GM12878 (cell line): ENCODE results near the gene KLHL3.

Experiments
- BHLHE40 ChIP-seq, 2 experiments: fragments of 450-650 bp in 1 of 2; IDR thresholded peaks; 2 replicates each; pipeline ENCODE4 v1.6.1; 2011 to 2017; ENCODE audit warnings: low read depth in 2 of 2, borderline replicate concordance in 1 of 2, improper control_type of control experiment in 1 of 2, low read length in 1 of 2, mild to moderate bottlenecking in 1 of 2
- CHD1 ChIP-seq: IDR thresholded peaks from 2 replicates; pipeline ENCODE4 v1.6.1; 2012; ENCODE audit warnings: low read depth, low read length, improper control_type of control experiment
- CREB1 ChIP-seq: IDR thresholded peaks from 2 replicates; pipeline ENCODE4 v1.6.1; 2012; ENCODE audit warnings: low read depth, mild to moderate bottlenecking, inconsistent platforms
- KLF5 ChIP-seq: fragments of 450-650 bp; IDR thresholded peaks from 2 replicates; pipeline ENCODE4 v1.6.1; 2014; ENCODE audit warnings: mild to moderate bottlenecking; ENCODE audit not compliant: partially characterized antibody
- NBN ChIP-seq: fragments of 450-650 bp; IDR thresholded peaks from 2 replicates; pipeline ENCODE4 v1.6.1; 2016
- RELA ChIP-seq: fragments of 450-650 bp; IDR thresholded peaks from 2 replicates; pipeline ENCODE4 v1.8.0; 2014; ENCODE audit warnings: borderline replicate concordance; ENCODE audit not compliant: partially characterized antibody
- SIN3A ChIP-seq: IDR thresholded peaks from 2 replicates; pipeline ENCODE4 v1.6.1; 2012; ENCODE audit warnings: low read depth, low read length, improper control_type of control experiment
- TCF7 ChIP-seq: IDR thresholded peaks from 2 replicates; pipeline ENCODE4 v1.6.1; 2014; ENCODE audit warnings: antibody characterized with exemption, borderline replicate concordance
- ZNF384 ChIP-seq: IDR thresholded peaks from 2 replicates; pipeline ENCODE4 v1.6.1; 2012; ENCODE audit warnings: low read depth, mild to moderate bottlenecking, low read length, improper control_type of control experiment, borderline replicate concordance
- TF ChIP-seq, protein P1 (sequence below): IDR thresholded peaks from 2 replicates; pipeline ENCODE4 v1.6.1; 2012; ENCODE audit warnings: low read depth, low read length, improper control_type of control experiment
- TF ChIP-seq, protein P2 (sequence below), 3 experiments: IDR thresholded peaks in 2 of 3; conservative IDR thresholded peaks in 1 of 3; 2 replicates each; pipeline ENCODE4 v1.5.1; 2011; ENCODE audit warnings: low read depth in 3 of 3, low read length in 3 of 3, mild to moderate bottlenecking in 3 of 3, control low read depth in 2 of 3, moderate library complexity in 2 of 3, inconsistent platforms in 1 of 3, mixed read lengths in 1 of 3; ENCODE audit not compliant: control insufficient read depth in 2 of 3, insufficient read depth in 1 of 3; ENCODE audit errors: extremely low read depth in 1 of 3
- TF ChIP-seq, protein P3 (sequence below): IDR thresholded peaks from 2 replicates; pipeline ENCODE4 v1.6.1; 2011; ENCODE audit warnings: borderline replicate concordance, low read depth, mild to moderate bottlenecking, moderate library complexity, low read length; ENCODE audit not compliant: insufficient read depth, poor library complexity, severe bottlenecking
- TF ChIP-seq, protein P4 (sequence below): fragments of 450-650 bp; IDR thresholded peaks from 2 replicates; pipeline ENCODE4 v1.6.1; 2017; ENCODE audit warnings: antibody characterized with exemption, mild to moderate bottlenecking, moderate library complexity

DNA sequence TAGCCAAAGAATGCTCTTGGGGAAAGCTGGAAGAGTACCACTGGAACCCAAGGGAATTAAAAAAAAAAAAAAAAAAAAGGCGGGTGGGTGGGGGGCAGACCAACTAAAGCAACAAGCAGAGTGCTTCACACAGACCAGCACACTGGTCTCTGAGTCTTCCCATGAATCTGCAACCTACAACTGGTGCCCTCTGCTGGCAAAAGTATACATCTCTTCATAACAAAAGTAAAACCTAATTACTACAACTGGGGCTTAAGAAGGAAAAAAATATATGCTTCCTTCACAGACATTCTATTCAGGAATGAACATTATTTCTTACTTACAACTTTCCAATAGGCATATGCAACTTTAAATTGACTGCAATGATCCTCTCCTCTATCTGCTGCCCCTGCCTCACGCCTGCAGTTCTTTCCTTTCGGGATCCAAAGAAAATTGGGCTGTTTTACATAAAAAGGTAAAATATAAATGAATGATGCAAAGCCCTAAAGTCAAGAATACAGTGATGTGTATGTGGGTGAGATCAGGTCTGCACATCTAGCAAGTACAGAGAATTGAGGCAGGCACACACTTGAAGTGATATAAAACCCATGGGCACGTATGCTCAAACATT is 7.2 kb upstream of the KLHL3 start:
- TF ChIP-seq NBN (no peak), TCF7 (no peak), SIN3A (no peak), CHD1 (no peak), KLF5 (no peak), BHLHE40 (IDR thresholded peaks at IDR 0.05; ENCODE audit: borderline replicate concordance in 1 of 2, low read depth in 2 of 2, low read length in 1 of 2) (no peak), CREB1 (no peak), RELA (no peak), ZNF384 (no peak)
- TF ChIP-seq, protein P1, sequence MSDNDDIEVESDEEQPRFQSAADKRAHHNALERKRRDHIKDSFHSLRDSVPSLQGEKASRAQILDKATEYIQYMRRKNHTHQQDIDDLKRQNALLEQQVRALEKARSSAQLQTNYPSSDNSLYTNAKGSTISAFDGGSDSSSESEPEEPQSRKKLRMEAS: no peak
- TF ChIP-seq, protein P2, sequence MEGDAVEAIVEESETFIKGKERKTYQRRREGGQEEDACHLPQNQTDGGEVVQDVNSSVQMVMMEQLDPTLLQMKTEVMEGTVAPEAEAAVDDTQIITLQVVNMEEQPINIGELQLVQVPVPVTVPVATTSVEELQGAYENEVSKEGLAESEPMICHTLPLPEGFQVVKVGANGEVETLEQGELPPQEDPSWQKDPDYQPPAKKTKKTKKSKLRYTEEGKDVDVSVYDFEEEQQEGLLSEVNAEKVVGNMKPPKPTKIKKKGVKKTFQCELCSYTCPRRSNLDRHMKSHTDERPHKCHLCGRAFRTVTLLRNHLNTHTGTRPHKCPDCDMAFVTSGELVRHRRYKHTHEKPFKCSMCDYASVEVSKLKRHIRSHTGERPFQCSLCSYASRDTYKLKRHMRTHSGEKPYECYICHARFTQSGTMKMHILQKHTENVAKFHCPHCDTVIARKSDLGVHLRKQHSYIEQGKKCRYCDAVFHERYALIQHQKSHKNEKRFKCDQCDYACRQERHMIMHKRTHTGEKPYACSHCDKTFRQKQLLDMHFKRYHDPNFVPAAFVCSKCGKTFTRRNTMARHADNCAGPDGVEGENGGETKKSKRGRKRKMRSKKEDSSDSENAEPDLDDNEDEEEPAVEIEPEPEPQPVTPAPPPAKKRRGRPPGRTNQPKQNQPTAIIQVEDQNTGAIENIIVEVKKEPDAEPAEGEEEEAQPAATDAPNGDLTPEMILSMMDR (IDR thresholded peaks at IDR 0.05 in 2 of 3, conservative IDR thresholded peaks at IDR 0.05 in 1 of 3; ENCODE audit: control insufficient read depth in 2 of 3, extremely low read depth in 1 of 3, insufficient read depth in 1 of 3, low read depth in 3 of 3, low read length in 3 of 3): peak; percentile 59 to 79 (median 69)
- TF ChIP-seq, protein P3, sequence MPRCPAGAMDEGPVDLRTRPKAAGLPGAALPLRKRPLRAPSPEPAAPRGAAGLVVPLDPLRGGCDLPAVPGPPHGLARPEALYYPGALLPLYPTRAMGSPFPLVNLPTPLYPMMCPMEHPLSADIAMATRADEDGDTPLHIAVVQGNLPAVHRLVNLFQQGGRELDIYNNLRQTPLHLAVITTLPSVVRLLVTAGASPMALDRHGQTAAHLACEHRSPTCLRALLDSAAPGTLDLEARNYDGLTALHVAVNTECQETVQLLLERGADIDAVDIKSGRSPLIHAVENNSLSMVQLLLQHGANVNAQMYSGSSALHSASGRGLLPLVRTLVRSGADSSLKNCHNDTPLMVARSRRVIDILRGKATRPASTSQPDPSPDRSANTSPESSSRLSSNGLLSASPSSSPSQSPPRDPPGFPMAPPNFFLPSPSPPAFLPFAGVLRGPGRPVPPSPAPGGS: no peak
- TF ChIP-seq, protein P4, sequence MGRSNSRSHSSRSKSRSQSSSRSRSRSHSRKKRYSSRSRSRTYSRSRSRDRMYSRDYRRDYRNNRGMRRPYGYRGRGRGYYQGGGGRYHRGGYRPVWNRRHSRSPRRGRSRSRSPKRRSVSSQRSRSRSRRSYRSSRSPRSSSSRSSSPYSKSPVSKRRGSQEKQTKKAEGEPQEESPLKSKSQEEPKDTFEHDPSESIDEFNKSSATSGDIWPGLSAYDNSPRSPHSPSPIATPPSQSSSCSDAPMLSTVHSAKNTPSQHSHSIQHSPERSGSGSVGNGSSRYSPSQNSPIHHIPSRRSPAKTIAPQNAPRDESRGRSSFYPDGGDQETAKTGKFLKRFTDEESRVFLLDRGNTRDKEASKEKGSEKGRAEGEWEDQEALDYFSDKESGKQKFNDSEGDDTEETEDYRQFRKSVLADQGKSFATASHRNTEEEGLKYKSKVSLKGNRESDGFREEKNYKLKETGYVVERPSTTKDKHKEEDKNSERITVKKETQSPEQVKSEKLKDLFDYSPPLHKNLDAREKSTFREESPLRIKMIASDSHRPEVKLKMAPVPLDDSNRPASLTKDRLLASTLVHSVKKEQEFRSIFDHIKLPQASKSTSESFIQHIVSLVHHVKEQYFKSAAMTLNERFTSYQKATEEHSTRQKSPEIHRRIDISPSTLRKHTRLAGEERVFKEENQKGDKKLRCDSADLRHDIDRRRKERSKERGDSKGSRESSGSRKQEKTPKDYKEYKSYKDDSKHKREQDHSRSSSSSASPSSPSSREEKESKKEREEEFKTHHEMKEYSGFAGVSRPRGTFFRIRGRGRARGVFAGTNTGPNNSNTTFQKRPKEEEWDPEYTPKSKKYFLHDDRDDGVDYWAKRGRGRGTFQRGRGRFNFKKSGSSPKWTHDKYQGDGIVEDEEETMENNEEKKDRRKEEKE: no peak
